Measurements from ENCODE around the gene LIF. TPM values are rescaled to one million over a fixed set of nuclear protein-coding genes. Genes with fewer than 3 reads are reported as not detected.

Gene LIF
- total RNA-seq, 1 donor from 2014 or later, result not detected

DNA sequence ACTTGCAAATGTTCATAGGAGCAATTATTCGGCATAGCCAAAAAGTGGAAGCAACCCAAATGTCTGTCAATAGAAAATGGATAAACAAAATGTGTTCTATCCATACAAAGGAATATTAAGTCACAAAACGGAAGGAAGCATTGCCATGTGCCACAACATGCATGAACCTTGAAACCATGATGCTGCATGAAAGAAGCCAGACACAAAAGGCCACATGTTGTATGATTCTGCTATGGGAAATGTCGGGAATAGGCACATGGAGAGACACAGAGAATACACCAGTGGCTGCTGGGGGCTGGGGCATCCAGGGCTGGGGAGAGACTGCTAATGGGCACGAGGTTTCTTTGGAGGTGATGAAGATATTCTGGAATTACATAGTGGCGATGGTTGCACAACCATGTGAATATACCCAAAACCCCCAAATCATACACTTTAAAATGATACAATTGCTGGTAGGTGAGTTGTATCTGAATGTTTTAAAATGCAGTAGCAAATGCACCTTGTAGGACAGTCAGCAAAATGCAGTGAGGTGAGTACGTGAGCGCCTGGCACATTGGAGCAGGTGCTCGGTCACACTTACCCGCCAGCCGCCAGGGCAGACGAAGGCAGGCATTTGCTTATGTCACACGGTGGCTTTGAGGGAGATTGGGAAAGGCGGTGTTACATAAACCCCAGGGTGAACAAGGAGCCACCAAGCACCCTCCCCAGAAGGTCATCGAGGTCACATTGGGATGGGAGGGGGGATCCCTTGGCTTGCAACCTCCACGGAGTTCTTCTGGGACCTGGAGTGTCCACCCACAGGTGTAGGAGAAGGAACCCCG is 26.4 kb upstream of the LIF start:
- intact Hi-C loops (cut with DNase I), result no loop called here
- H3K27ac ChIP-seq, result no peak overlapping the region
- H3K4me3 ChIP-seq, result no peak overlapping the region
- H3K27me3 ChIP-seq, result no peaks in the 10 kb centered on the region
- H3K4me1 ChIP-seq, result peaks cover 7 to 10% of the 10 kb centered on the region in 2 donors
- no peak for DNase-seq (ENCODE audit: low spot score in 2 of 2)
- TF ChIP-seq, protein P1, sequence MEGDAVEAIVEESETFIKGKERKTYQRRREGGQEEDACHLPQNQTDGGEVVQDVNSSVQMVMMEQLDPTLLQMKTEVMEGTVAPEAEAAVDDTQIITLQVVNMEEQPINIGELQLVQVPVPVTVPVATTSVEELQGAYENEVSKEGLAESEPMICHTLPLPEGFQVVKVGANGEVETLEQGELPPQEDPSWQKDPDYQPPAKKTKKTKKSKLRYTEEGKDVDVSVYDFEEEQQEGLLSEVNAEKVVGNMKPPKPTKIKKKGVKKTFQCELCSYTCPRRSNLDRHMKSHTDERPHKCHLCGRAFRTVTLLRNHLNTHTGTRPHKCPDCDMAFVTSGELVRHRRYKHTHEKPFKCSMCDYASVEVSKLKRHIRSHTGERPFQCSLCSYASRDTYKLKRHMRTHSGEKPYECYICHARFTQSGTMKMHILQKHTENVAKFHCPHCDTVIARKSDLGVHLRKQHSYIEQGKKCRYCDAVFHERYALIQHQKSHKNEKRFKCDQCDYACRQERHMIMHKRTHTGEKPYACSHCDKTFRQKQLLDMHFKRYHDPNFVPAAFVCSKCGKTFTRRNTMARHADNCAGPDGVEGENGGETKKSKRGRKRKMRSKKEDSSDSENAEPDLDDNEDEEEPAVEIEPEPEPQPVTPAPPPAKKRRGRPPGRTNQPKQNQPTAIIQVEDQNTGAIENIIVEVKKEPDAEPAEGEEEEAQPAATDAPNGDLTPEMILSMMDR (IDR thresholded peaks at IDR 0.05), result no peak
- H3K36me3 ChIP-seq, result no peaks in the 10 kb centered on the region
- H3K9me3 ChIP-seq, result no peaks in the 10 kb centered on the region

- no peaks in the 10 kb centered on the region for H3K9me3 ChIP-seq
- peak overlapping the region in 1 of 2 donors; percentile 13 for H3K27ac ChIP-seq
- H3K4me3 ChIP-seq, result no peak overlapping the region
- intact Hi-C loops (cut with DNase I), result no loop called here
- DNase-seq (ENCODE audit: low spot score in 2 of 2), result peak; percentile 75 to 85
- TF ChIP-seq, protein P1 (IDR thresholded peaks at IDR 0.05), result no peak
- H3K36me3 ChIP-seq, result no peaks in the 10 kb centered on the region
- H3K27me3 ChIP-seq, result no peaks in the 10 kb centered on the region
- H3K4me1 ChIP-seq, result no peaks in the 10 kb centered on the region
Observed at GRCh38 chr22:30270832-30271231, 24.3 kb upstream of the LIF start.

DNA sequence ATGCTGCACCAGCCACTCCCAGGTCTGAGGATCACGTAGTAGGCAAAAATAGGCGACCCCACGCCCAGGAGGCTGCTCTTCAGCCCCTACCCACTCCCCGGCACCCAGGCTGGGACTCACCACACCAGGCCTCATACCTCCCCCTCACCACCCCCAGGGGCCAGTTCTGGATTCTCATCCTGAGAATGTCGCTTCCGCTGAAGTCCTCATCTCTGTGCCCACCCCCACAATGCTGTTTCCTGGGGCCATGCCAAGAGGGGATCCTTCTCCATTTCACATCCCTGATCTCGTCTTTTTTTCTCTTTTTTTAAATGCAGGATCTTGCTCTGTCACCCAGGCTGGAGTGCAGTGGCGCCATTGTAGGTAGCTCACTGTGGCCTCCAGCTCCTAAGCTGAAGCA is 21.8 kb upstream of the LIF start:
- DNase-seq (ENCODE audit: low spot score in 2 of 2), result no peak
- no peaks in the 10 kb centered on the region for H3K4me1 ChIP-seq
- TF ChIP-seq, protein P1 (IDR thresholded peaks at IDR 0.05), result no peak
- no peak overlapping the region for H3K4me3 ChIP-seq
- no peaks in the 10 kb centered on the region for H3K9me3 ChIP-seq
- no peaks in the 10 kb centered on the region for H3K27me3 ChIP-seq
- no peaks in the 10 kb centered on the region for H3K36me3 ChIP-seq
- intact Hi-C loops (cut with DNase I), result no loop called here
- no peak overlapping the region for H3K27ac ChIP-seq

GRCh38 chr22:30267382-30268302 is 21.1 kb upstream of the LIF start:
- no peak overlapping the region for H3K4me3 ChIP-seq
- H3K36me3 ChIP-seq, result no peaks in the 10 kb centered on the region
- no peaks in the 10 kb centered on the region for H3K9me3 ChIP-seq
- intact Hi-C loops (cut with DNase I), result no loop called here
- TF ChIP-seq, protein P1 (IDR thresholded peaks at IDR 0.05), result no peak
- no peaks in the 10 kb centered on the region for H3K27me3 ChIP-seq
- no peaks in the 10 kb centered on the region for H3K4me1 ChIP-seq
- no peak overlapping the region for H3K27ac ChIP-seq
- DNase-seq (ENCODE audit: low spot score in 2 of 2), result no peak

- H3K9me3 ChIP-seq, result no peaks in the 10 kb centered on the region
- TF ChIP-seq, protein P1 (IDR thresholded peaks at IDR 0.05), result no peak
- H3K4me1 ChIP-seq, result no peaks in the 10 kb centered on the region
- H3K36me3 ChIP-seq, result no peaks in the 10 kb centered on the region
- peak within 1 kb of the TSS; percentile 49 to 57 for H3K27ac ChIP-seq
- no peaks in the 10 kb centered on the region for H3K27me3 ChIP-seq
- peak within 1 kb of the TSS in 1 of 2 donors; percentile 49 for H3K4me3 ChIP-seq
- DNase-seq (ENCODE audit: low spot score in 2 of 2), result peak; percentile 54 to 83
- intact Hi-C loops (cut with DNase I), result no loop called here
Observed at GRCh38 chr22:30266445-30267381, 20.2 kb upstream of the LIF start, which contains the start of gene OSM. Gene OSM, minus strand, starts transcription at chr22:30266851. Its CDS starts 52 bp downstream, at chr22:30266799.

Data from ascending aorta (tissue), 2 donors.